Activated T-cell treated with anti-CD3 and anti-CD28 coated beads, Interleukin-2, amount 50 U/mL, for 24 hours (primary cell): ENCODE measurements around the gene RBBP4.

Source experiments
- DNase-seq: peaks from one replicate; pipeline ENCODE4 v3.0.0-alpha.2; 2020
- H3K27ac Mint-ChIP-seq: 2 replicates; pipeline ENCODE4 v1.8.0; 2020; ENCODE audit warnings: mild to moderate bottlenecking, mixed read lengths
- H3K27me3 Mint-ChIP-seq: 2 replicates; pipeline ENCODE4 v1.8.0; 2020; ENCODE audit warnings: mixed read lengths
- H3K36me3 Mint-ChIP-seq: 2 replicates; pipeline ENCODE4 v1.8.0; 2020; ENCODE audit warnings: low read depth, mixed read lengths
- H3K4me1 Mint-ChIP-seq: 2 replicates; pipeline ENCODE4 v1.8.0; 2020; ENCODE audit warnings: low read depth, mixed read lengths
- H3K4me3 Mint-ChIP-seq: 2 replicates; pipeline ENCODE4 v1.8.0; 2020; ENCODE audit warnings: mild to moderate bottlenecking, moderate library complexity, mixed read lengths
- H3K9me3 Mint-ChIP-seq: 2 replicates; pipeline ENCODE4 v1.8.0; 2020; ENCODE audit warnings: mixed read lengths

The RBBP4 gene

DNA sequence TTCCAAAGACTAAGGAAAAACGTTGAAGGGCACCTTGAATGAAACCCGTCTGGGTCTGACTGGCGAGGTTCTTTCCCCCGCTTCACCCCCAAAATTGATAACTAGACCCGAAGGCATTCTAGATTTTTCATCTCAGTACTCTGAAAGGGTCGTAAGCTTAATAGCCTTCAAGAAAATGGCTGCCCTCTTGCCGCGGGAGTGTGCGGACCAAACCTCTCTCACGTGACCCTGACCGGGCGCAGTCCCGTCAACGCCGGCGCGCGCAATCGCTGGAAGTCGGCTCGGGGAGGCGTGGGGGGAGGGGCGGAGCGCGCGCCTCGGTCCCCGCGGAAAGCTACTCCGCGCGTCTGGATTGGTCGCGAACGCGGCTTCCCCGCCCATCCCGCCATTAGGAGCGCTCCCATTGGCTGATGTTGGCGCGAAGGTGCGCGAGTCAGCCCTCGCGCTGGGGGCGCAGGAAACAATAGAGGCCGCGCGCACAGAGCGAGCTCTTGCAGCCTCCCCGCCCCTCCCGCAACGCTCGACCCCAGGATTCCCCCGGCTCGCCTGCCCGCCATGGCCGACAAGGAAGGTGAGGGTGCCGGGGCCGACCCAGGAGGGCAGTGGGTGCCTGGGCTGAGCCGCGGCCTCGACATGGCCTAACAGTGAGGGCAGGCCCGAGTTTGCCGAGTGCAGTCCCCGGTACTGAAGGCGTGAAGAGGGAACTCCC is at the start of gene RBBP4:
Gene RBBP4 (plus strand): TSS at position 457 of the 709 bp plus-strand sequence. CDS start 99 bp downstream, at position 556.
- H3K27me3 Mint-ChIP-seq, result no peaks in the 10 kb centered on the region
- peak; percentile 99 for DNase-seq
- H3K4me1 Mint-ChIP-seq, result peaks cover 61% of the 10 kb centered on the region
- peak within 1 kb of the TSS; percentile 100 for H3K27ac Mint-ChIP-seq
- H3K36me3 Mint-ChIP-seq, result peaks cover 73% of the 10 kb centered on the region
- H3K4me3 Mint-ChIP-seq, result peak within 1 kb of the TSS; percentile 98
- no peaks in the 10 kb centered on the region for H3K9me3 Mint-ChIP-seq

DNA sequence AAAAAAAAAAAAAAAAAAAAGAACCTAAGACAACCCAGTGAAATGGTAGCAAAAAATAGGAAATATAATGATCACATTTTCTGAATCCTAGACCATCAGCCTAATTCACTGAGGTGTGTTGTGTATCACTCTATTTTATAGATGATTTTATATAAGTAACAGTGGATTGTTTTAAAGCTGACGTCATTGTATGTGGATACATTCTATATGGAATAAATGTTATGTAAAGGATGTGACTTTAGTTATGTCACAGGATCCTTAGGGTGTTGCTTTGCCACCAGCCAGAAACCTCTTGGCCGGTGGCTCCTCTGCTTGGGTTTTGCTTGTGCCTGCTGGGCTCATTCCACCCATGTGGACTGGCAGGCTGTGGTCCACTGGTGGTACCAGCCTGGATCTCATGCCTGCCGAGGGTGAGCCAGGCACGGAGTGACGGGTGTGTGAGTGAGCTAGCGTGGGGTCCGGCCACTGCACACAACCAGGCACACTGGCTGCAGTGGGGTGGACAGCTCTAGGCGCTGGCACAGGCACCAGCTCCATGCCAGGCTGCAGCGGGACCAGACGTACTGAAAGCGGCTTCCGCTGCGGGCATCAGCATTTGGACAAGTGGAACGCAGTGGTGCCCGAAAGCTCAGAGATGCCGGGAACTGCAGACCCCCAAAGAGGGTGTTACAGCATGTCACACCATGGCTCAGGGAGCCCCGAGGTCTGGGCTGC is 45.1 kb upstream of the RBBP4 start:
- no peaks in the 10 kb centered on the region for H3K9me3 Mint-ChIP-seq
- H3K4me3 Mint-ChIP-seq, result no peak overlapping the region
- H3K4me1 Mint-ChIP-seq, result no peaks in the 10 kb centered on the region
- no peaks in the 10 kb centered on the region for H3K36me3 Mint-ChIP-seq
- DNase-seq, result no peak
- H3K27ac Mint-ChIP-seq, result no peak overlapping the region
- no peaks in the 10 kb centered on the region for H3K27me3 Mint-ChIP-seq

DNA sequence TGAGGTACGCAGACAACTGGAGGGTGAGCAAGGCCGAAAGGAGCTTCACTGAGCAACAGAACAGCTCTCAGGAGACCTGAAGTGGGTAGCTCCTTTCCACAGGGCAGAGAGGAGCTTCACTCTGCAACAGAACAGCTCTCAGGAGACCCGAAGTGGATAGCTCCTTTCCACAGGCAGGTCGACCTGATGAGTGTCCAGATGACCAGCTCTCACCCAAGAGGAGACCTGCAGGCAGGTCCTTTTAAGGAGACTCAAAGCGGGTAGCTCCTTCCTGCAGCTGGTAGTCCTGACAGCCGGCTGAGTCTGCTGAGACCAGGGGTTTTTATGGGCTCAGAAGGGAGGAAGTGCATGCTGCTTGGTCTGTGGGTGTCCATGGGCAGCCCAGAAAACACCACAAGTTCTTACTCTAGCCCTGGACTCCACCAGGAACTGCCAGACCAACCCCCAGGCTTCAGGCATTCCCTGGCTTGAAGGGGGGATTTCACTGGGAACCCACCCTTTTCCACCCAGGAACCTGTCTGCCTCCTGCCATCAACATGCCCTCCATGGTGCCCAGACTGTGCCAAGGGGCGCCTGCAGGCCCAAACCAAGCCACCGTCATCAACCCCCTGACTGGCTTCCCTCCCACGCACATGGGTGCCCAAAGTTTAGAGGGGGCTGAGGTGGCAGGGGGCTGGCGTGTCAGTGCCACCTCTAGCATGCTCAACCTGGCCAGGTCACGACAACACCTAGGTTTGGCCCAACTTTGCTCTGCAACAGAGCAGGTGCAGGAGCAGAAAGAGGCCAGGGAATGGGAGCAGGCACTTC is 44.2 kb upstream of the RBBP4 start:
- H3K4me3 Mint-ChIP-seq, result no peak overlapping the region
- H3K27ac Mint-ChIP-seq, result no peak overlapping the region
- H3K27me3 Mint-ChIP-seq, result no peaks in the 10 kb centered on the region
- H3K36me3 Mint-ChIP-seq, result no peaks in the 10 kb centered on the region
- no peaks in the 10 kb centered on the region for H3K4me1 Mint-ChIP-seq
- H3K9me3 Mint-ChIP-seq, result no peaks in the 10 kb centered on the region
- DNase-seq, result no peak

DNA sequence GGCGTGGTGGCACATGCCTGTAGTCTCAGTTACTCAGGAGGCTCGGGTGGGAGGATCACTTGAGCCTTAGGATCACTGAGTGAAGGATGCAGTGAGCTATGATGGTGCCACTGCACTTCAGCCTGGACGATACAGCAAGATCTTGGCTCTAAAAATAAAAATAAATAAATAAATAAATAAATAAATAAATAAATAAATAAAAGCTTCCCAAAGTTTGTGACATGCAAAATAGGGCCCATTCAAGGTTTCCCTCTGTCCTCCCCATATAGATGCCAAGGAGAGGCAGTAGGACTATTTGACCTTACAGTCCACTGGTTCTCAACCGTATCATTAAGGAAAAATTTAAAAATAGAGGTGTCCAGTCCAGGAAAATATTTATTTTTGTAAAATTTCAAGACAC is 41.8 kb upstream of the RBBP4 start:
- Mint-ChIP-seq H3K4me1 (peaks cover 7% of the 10 kb centered on the region), H3K27ac (no peak overlapping the region)

DNA sequence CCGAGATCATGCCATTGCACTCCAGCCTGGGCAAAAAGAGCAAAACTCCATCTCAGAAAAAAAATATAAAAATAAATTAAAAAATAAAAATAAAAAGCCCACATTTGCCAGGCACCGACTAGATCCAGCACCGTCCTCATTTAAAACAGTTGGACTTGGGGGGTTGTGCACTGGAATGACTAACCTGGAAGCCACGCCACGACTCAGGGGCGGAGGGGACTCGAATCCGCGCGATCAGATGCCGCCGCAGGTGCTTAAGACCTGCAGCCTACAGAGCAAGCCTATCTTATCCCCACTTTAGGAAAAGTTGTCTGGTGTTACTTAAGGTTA is 39.2 kb upstream of the RBBP4 start:
- no peak for DNase-seq
- peak overlapping the region; percentile 67 for H3K4me3 Mint-ChIP-seq
- H3K27me3 Mint-ChIP-seq, result peaks cover 3% of the 10 kb centered on the region
- peaks cover 7% of the 10 kb centered on the region for H3K4me1 Mint-ChIP-seq
- H3K27ac Mint-ChIP-seq, result no peak overlapping the region
- H3K36me3 Mint-ChIP-seq, result peaks cover 7% of the 10 kb centered on the region
- H3K9me3 Mint-ChIP-seq, result no peaks in the 10 kb centered on the region

More for the DNA sequence above, 41.8 kb upstream of the RBBP4 start:
- H3K27me3 Mint-ChIP-seq, result peaks cover 3% of the 10 kb centered on the region
- H3K9me3 Mint-ChIP-seq, result no peaks in the 10 kb centered on the region
- DNase-seq, result no peak
- H3K4me3 Mint-ChIP-seq, result no peak overlapping the region
- H3K36me3 Mint-ChIP-seq, result no peaks in the 10 kb centered on the region

DNA sequence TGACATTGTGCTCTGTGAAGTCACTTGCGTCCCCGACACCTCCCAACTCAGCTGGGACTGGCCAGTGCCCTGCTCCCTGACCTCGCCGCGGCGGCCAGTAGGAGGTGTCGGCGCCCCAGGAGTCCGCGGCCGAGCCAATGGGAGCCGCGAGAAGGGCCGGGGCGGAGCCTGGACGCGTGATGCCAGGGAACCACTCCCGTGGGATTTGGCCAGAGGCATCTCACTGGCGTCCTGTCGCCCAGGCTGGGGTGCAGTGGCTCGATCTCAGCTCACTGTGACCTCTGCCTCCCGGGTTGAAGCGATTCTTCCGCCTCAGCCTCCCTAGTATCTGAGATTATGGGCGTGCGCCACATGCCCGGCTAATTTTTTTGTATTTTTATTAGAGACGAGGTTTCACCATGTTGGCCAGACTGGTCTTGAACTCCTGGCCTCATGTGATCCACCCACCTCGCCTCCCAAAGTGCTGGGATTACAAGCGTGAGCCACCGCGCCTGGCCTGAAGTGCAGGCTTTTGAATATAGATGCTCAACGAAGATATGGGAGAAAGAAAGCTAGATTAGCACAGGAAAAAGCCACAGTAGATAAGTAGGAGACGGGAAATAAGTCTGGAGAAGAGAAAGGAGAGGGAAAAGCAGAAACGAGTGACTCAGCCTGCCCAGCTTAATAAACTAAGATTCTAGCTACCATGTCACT is 38.7 kb upstream of the RBBP4 start:
- H3K27me3 Mint-ChIP-seq, result peaks cover 3% of the 10 kb centered on the region
- H3K4me1 Mint-ChIP-seq, result peaks cover 7% of the 10 kb centered on the region
- H3K9me3 Mint-ChIP-seq, result no peaks in the 10 kb centered on the region
- H3K27ac Mint-ChIP-seq, result no peak overlapping the region
- H3K36me3 Mint-ChIP-seq, result peaks cover 9% of the 10 kb centered on the region
- peak overlapping the region; percentile 67 for H3K4me3 Mint-ChIP-seq
- DNase-seq, result peak; percentile 61

DNA sequence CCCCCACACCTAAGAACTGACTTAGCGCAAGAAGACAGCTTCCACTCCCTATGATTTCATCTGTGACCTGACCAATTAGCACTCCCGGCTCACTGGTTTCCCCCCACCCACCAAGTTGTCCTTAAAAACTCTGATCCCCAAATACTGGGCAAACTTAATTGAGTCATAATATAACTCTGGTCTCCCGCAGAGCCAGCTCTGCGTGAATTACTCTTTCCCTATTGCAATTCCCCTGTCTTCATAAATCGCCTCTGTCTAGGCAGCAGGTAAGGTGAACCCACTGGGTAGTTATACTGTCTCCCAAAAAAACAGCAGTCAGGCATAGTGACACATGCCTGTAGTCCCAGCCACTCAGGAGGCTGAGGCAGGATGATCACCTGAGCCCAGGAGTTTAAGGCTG is 37.5 kb upstream of the RBBP4 start:
- no peaks in the 10 kb centered on the region for H3K9me3 Mint-ChIP-seq

DNA sequence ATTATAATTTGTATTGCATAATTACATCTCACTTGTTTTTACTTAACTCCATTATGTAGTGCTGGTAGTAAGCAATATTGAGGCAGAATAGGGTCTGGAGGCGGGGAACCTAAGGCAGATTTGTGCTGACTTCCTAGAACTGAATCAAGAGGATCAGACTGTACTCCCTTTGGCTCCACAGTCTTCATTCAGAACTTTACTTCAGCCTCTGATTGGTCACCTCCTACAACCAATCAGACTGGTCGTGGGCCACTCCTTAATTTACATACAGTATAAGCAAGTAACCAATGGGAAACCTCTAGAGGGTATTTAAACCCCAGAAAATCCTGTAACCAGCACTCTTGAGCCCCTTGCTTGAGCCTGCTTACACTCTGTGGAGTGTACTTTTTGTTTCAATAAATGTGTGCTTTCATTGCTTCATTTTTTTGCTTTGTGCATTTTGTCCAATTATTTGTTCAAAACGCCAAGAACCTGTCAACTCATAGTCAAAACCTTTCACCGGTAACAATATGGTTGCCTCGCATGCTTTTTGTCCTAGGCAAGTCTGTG is 32.3 kb upstream of the RBBP4 start:
- Mint-ChIP-seq H3K9me3 (no peaks in the 10 kb centered on the region), H3K4me3 (no peak overlapping the region), H3K4me1 (peaks cover 30% of the 10 kb centered on the region), H3K36me3 (peaks cover 64% of the 10 kb centered on the region), H3K27ac (no peak overlapping the region), H3K27me3 (no peaks in the 10 kb centered on the region)
- no peak for DNase-seq

More for the DNA sequence above, 37.5 kb upstream of the RBBP4 start:
- H3K4me3 Mint-ChIP-seq, result no peak overlapping the region
- H3K36me3 Mint-ChIP-seq, result peaks cover 14% of the 10 kb centered on the region
- peaks cover 3% of the 10 kb centered on the region for H3K27me3 Mint-ChIP-seq
- no peak overlapping the region for H3K27ac Mint-ChIP-seq
- no peak for DNase-seq
- peaks cover 7% of the 10 kb centered on the region for H3K4me1 Mint-ChIP-seq

DNA sequence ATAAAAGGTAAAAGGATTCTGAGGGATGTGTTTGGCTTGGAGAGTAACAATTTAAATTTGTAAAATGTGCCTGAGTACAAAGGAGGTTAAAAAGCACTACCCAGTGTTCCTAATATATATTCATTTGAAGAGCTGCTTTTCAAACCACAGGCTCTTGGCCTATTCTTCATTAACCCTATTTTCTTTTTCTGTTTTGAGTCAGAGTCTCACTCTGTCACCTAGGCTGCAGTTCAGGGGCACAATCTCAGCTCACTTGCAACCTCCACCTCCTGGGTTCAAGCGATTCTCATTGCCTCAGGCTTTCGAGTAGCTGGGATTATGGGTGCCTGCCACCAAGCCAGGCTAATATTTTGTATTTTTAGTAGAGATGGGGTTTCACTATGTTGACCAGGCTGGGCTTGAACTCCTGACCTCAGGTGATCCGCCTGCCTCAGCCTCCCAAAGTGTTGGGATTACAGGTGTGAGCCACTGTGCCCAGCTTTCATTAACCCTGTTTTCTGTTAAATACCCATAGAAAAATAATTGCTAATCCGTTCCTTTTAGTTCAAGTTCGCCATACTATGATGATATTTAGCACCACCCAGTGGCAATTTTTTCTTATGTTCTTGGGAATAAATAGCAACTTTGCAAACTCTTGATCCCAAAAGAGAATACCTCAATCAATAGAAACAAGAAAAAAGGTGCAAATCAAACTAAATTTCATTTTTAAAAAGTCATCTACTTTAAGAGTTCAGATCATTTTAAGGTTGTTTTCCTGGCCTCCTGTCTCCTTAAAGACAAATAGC is 31.1 kb upstream of the RBBP4 start:
- Mint-ChIP-seq H3K27me3 (no peaks in the 10 kb centered on the region), H3K4me1 (peaks cover 39% of the 10 kb centered on the region), H3K36me3 (peaks cover 74% of the 10 kb centered on the region), H3K4me3 (no peak overlapping the region), H3K9me3 (peaks cover 3% of the 10 kb centered on the region), H3K27ac (peak overlapping the region; percentile 57)
- no peak for DNase-seq

DNA sequence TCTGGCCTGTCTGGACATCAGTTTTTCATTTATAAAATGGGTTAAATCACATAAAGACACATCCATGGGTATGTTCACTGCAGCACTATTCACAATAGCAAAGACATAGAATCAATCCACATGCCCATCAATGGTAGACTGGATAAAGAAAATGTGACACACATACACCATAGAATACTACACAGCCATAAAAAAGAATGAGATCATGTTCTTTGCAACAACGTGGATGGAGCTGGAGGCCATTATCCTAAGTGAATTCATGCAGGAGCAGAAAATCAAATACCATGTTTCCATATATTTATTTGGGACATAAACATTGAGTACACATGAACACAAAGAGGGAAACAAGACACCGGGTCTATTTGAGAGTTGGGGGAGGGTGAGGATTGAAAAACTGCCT is 28.8 kb upstream of the RBBP4 start:
- peaks cover 3% of the 10 kb centered on the region for H3K9me3 Mint-ChIP-seq
- H3K4me3 Mint-ChIP-seq, result no peak overlapping the region
- no peaks in the 10 kb centered on the region for H3K27me3 Mint-ChIP-seq
- peaks cover 81% of the 10 kb centered on the region for H3K36me3 Mint-ChIP-seq
- H3K4me1 Mint-ChIP-seq, result peaks cover 44% of the 10 kb centered on the region
- DNase-seq, result no peak
- no peak overlapping the region for H3K27ac Mint-ChIP-seq

DNA sequence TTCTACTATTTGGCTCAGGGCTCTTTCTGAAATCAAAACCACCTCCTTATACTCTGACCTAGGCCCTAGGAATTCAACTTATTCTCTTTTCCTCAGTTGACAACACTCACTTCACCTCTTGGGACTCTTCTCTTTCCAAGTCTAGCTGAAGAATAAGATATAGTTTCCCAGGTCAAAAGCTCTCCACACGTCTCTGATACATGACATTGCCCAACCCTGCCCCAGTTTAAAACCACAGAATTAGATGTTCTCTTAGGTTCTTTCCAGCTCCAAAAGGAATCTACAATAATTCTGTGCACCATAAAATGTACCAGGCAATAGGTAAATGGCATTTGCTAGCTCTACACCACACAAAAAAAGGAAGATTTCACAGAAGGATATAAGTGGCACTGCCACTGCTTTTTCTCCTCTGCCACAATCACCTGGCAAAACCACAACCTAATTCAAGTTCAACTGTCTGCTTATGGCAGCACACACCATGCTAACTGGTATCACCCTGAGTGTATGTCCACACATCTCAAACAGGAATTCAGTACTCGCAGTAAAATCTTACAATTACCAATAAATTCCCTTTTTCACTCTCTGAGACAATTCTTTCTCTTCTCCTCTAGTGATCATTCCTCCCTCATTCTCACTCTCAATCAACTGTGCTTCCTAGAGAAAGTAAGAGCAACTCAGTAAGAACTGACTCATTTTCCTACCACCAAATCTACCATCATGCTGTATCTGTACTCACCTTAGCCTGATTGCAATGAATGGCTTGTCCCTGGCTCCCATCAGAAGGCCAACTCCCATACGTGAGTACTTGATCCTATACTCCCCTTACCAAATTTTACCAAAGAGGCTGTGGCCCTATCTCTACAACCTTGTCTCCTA is 28.0 kb upstream of the RBBP4 start:
- H3K4me3 Mint-ChIP-seq, result peak overlapping the region; percentile 10
- H3K27ac Mint-ChIP-seq, result peak overlapping the region; percentile 92
- peaks cover 50% of the 10 kb centered on the region for H3K4me1 Mint-ChIP-seq
- H3K36me3 Mint-ChIP-seq, result peaks cover 84% of the 10 kb centered on the region
- DNase-seq, result no peak
- H3K9me3 Mint-ChIP-seq, result peaks cover 3% of the 10 kb centered on the region
- H3K27me3 Mint-ChIP-seq, result no peaks in the 10 kb centered on the region

DNA sequence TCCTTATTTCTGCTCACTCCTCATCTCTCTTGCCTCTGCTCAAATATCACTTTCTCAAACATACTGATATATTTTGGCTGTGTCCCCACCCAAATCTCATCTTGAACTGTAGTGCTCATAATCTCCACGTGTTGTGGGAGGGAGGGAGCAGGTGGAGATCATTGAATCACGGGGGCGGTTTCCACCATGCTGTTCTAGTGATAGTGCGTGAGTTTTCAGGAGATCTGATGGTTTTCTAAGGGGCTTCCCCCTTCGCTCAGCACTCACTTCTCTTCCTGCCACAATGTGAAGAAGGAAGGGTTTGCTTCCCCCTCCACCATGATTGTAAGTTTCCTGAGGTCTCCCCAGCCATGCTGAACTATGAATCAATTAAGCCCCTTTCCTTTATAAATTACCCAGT is 27.2 kb upstream of the RBBP4 start:
- no peak overlapping the region for H3K4me3 Mint-ChIP-seq
- peaks cover 3% of the 10 kb centered on the region for H3K9me3 Mint-ChIP-seq
- peaks cover 89% of the 10 kb centered on the region for H3K36me3 Mint-ChIP-seq
- peak overlapping the region; percentile 92 for H3K27ac Mint-ChIP-seq
- peak; percentile 43 for DNase-seq
- H3K4me1 Mint-ChIP-seq, result peaks cover 50% of the 10 kb centered on the region
- no peaks in the 10 kb centered on the region for H3K27me3 Mint-ChIP-seq

DNA sequence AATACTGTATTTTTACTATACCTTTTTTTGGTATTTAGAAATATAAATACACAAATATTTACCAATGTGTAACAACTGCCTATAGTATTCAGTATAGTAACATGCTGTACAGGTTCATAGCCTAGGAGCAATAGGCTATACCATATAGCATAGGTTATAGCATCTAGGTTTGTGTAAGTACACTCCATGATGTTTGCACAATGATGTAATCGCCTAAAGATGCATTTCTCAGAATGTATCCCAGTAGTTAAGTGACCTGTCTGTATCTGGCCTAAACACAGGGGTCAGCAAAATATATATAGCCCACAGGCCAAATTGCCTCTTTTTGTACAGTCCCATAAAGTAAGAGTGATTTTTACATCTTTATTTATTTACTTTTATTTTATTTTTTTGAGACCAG is 24.8 kb upstream of the RBBP4 start:
- H3K27ac Mint-ChIP-seq, result no peak overlapping the region
- DNase-seq, result no peak
- H3K9me3 Mint-ChIP-seq, result peaks cover 3% of the 10 kb centered on the region
- peaks cover 37% of the 10 kb centered on the region for H3K4me1 Mint-ChIP-seq
- no peaks in the 10 kb centered on the region for H3K27me3 Mint-ChIP-seq
- H3K36me3 Mint-ChIP-seq, result peaks cover 83% of the 10 kb centered on the region
- no peak overlapping the region for H3K4me3 Mint-ChIP-seq
